Esophagus muscularis mucosa (tissue), 4 donors: Measurements from ENCODE around the gene APOBR.

Source experiments
- CTCF ChIP-seq, 3 experiments: fragments of 200-600 bp in 2 of 3; fragments of 450-650 bp in 1 of 3; sonication (generic) in 2 of 3; IDR thresholded peaks; one replicate each; pipeline ENCODE4 v1.5.1; 2017 to 2019; ENCODE audit warnings: antibody characterized with exemption in 3 of 3, mild to moderate bottlenecking in 2 of 3, moderate library complexity in 1 of 3
- EP300 ChIP-seq: sonication (generic); formaldehyde crosslinking; IDR thresholded peaks from one replicate; pipeline ENCODE4 v1.6.1; 2017; ENCODE audit warnings: antibody characterized with exemption
- POLR2A ChIP-seq: fragments of 450-650 bp; IDR thresholded peaks from one replicate; pipeline ENCODE4 v1.6.1; 2017; ENCODE audit warnings: antibody characterized with exemption, moderate library complexity, mild to moderate bottlenecking, low read depth
- POLR2AphosphoS5 ChIP-seq, 2 donors: sonication (generic); formaldehyde crosslinking; IDR thresholded peaks; one replicate each; pipeline ENCODE4 v1.6.1; 2017; ENCODE audit warnings: antibody characterized with exemption in 2 of 2

- TF ChIP-seq CTCF (IDR thresholded peaks at IDR 0.05) (no peak), POLR2A (no peak), POLR2AphosphoS5 (IDR thresholded peaks at IDR 0.05) (peak; percentile 68 to 84), EP300 (no peak)
Measured at GRCh38 chr16:28491970-28492474, 2.4 kb upstream of the APOBR start, which contains the start of gene CLN3.
